GM12875 (cell line): ENCODE results near the gene SLC35D1.

ENCODE experiments used
- H3K4me3 ChIP-seq: one replicate; pipeline ENCODE4 v1.5.1; 2011; ENCODE audit warnings: low read depth, low read length, control low read depth
- CTCF ChIP-seq: IDR thresholded peaks from 2 replicates; pipeline ENCODE4 v1.5.1; 2011; ENCODE audit warnings: low read depth, mild to moderate bottlenecking, control low read depth, inconsistent platforms, low read length, moderate library complexity, borderline replicate concordance; ENCODE audit not compliant: insufficient read depth

SLC35D1 gene

GRCh38 chr1:66998972-66999371 is 55.0 kb downstream of the SLC35D1 start:
- no peak for TF ChIP-seq CTCF
- no peak overlapping the region for H3K4me3 ChIP-seq

- H3K4me3 ChIP-seq, result no peak overlapping the region
- peak; percentile 68; the same call in 1 of the 2 replicates for TF ChIP-seq CTCF
Measured at GRCh38 chr1:66996018-66996682, 57.8 kb downstream of the SLC35D1 start.

GRCh38 chr1:66993076-66993475 is 60.9 kb downstream of the SLC35D1 start:
- H3K4me3 ChIP-seq, result no peak overlapping the region
- no peak for TF ChIP-seq CTCF

- TF ChIP-seq CTCF, result no peak
- no peak overlapping the region for H3K4me3 ChIP-seq
Measured at GRCh38 chr1:66985835-66986234, 68.1 kb downstream of the SLC35D1 start.

- no peak overlapping the region for H3K4me3 ChIP-seq
- no peak for TF ChIP-seq CTCF
Measured at GRCh38 chr1:66984491-66984890, 69.5 kb downstream of the SLC35D1 start.

GRCh38 chr1:66982561-66983260 is 71.2 kb downstream of the SLC35D1 start:
- no peak for TF ChIP-seq CTCF

GRCh38 chr1:66981679-66982078 is 72.3 kb downstream of the SLC35D1 start:
- H3K4me3 ChIP-seq, result no peak overlapping the region
- no peak for TF ChIP-seq CTCF

More at GRCh38 chr1:66982561-66983260, 71.2 kb downstream of the SLC35D1 start:
- H3K4me3 ChIP-seq, result no peak overlapping the region
